ENCODE measurements around the gene HRG. TPM values are rescaled to one million over a fixed set of nuclear protein-coding genes. Genes with fewer than 3 reads are reported as not detected.
"Not testable (repeated sequence)": the region's sequence is repeated elsewhere in the genome, so short reads cannot be mapped to it uniquely, and the experiment has no call there.

HRG gene
- total RNA-seq, 4 donors from 2014 or later, result not detected

- peaks cover 0 to 3% (median 0%) of the 10 kb centered on the region in 4 donors for H3K4me1 ChIP-seq
- DNase-seq (ENCODE audit: extremely low spot score), result no peak
- intact Hi-C loops (cut with DNase I), result no loop called here
- H3K27me3 ChIP-seq, result no peaks in the 10 kb centered on the region
- no peaks in the 10 kb centered on the region for H3K9me3 ChIP-seq
- no peak overlapping the region for H3K4me3 ChIP-seq
- H3K27ac ChIP-seq (replicated peaks in 1 of 4), result no peak overlapping the region
- H3K36me3 ChIP-seq, result no peaks in the 10 kb centered on the region
- no peak for TF ChIP-seq POLR2AphosphoS5 (IDR thresholded peaks at IDR 0.05)
- 86% methylated on average over 3 of the region's 3 CpGs for WGBS
Measured at GRCh38 chr3:186700267-186700666, 34.5 kb downstream of the HRG start.

DNA sequence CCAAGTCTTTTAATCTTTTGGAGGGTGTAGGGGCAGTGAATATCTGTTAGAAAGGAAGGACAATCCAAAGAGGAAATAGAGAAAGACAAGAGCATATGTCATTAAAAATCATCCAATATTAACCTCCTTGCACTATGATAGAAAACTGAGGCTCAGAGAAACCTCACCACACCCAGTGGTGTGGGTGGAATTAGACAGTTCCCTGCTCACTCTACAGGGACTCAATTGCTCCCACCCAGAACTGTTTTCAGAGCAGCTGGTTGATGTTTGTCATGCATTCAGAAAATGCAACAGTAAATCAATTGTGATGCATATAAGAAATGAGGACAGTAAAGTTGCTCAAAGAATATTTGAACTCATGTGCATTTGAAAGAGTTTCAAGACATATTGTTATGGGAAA, 36.6 kb downstream of the HRG start:
- H3K4me3 ChIP-seq; H3K27ac ChIP-seq (replicated peaks in 1 of 4); DNase-seq (ENCODE audit: extremely low spot score); H3K4me1 ChIP-seq; H3K36me3 ChIP-seq; intact Hi-C loops (cut with DNase I); H3K9me3 ChIP-seq; H3K27me3 ChIP-seq: not testable (repeated sequence)

DNA sequence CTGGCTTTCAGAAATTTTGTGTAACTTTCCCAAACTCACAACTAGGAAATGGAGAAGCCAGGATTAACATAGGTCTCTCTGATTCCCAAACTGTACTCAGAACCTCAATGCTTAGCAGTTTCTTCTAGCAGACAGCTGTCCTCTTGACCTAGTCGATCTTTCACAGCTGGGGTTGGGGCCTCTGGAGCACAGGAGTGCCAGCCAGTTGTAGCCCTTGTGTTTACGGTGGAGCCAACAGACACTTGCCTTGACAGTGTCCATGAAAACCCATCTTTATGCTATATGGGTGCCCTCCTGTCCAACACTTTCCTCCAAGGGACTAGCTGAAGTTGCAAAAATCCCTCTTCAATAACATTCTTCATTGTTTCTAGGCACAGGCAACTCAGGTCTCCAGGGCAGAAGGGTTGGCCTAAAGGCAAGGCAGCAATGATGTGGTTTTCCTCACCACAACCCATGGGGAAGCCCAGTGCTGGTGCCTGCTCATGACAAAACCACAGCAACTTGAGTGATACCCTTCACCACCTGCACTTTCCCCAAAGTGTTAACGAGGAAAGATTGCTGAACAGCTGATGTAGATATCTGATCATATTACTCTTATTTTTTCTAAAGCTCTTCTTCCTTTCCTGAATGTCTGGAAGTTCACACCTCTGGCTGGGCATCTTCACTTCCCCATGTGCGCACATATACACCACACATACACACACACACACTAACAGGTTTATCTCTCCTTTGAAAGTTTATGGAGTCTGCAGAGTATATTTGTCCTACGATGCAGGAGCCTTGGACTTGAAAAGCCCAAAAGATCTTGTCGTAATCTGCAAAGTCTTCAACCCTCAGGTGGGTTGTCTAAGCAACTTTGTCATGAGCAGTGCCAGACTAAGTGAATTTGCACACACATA, 40.3 kb downstream of the HRG start:
- no peaks in the 10 kb centered on the region for H3K27me3 ChIP-seq

DNA sequence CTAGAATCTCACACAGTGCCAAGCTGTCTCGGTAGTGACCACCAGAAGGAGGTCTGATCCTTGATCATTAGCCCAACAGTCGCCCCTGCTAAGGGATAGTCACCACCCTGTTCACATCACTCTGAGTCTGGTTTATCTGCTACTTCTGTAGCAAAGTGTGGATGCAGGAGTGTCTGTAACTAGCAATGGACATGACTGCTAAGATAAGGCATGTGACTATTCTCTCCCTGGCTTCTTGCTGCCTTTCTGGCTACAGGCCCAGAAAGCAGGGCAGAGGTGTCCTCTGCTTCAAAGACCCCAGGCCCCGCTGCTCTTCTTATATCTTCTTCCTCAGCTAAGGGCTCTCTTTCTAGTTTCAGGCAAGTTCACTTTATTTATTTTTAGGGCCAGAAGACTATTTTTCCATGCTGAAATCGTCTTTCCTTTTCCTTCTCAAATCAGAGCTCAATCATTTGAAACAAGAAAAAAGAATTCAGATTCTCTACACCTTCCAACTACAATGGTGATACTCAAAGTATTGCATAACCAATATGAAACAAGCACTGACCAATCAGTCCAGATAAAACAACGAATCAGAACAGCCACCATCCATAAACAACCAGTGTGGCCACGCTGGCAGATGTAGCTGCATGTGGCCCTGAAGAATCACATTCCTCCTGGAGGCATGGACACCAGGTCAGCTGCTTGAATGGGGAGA, 43.3 kb downstream of the HRG start:
- WGBS, result 76% methylated on average over 6 of the region's 6 CpGs
- intact Hi-C loops (cut with DNase I), result no loop called here
- no peak overlapping the region for H3K27ac ChIP-seq (replicated peaks in 1 of 4)

More for the DNA sequence above, 40.3 kb downstream of the HRG start:
- TF ChIP-seq POLR2A (IDR thresholded peaks at IDR 0.05; ENCODE audit: low read depth), result no peak
- 78% methylated on average over 6 of the region's 6 CpGs for WGBS
- Histone ChIP-seq H3K27ac (replicated peaks in 1 of 4) (no peak overlapping the region), H3K9me3 (no peaks in the 10 kb centered on the region), H3K4me1 (peaks cover 0 to 2% (median 0%) of the 10 kb centered on the region in 4 donors), H3K36me3 (no peaks in the 10 kb centered on the region), H3K4me3 (no peak overlapping the region)
- DNase-seq (ENCODE audit: extremely low spot score), result peak; percentile 74
- intact Hi-C loops (cut with DNase I), result no loop called here

DNA sequence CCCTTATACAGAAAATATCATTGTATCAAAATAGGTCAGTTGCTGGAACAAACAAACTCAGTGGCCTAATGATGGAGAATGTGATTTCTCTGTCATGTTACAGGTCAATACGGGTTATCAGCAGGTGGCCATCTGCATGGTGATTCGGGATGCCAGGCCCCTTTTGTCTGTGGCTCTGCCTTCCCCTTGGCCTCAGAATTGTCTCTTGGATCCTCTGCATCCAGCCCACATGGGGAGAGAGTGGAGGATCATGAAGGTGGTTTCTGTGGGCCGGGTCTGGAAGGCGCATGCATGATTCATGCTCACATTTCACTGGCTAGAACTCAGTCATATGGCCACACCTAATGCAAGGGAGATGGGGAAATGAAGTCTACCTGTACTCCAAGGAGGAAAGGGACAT, 44.9 kb downstream of the HRG start:
- WGBS, result 91% methylated on average over 3 of the region's 4 CpGs

More for the DNA sequence above, 43.3 kb downstream of the HRG start:
- peak; percentile 64 for DNase-seq (ENCODE audit: extremely low spot score)
- TF ChIP-seq EP300 (IDR thresholded peaks at IDR 0.05) (no peak), POLR2A (IDR thresholded peaks at IDR 0.05; ENCODE audit: low read depth) (no peak), CTCF (IDR thresholded peaks at IDR 0.05) (no peak), POLR2AphosphoS5 (IDR thresholded peaks at IDR 0.05) (no peak)
- Histone ChIP-seq H3K27me3 (no peaks in the 10 kb centered on the region), H3K36me3 (no peaks in the 10 kb centered on the region), H3K4me3 (no peak overlapping the region), H3K9me3 (no peaks in the 10 kb centered on the region), H3K4me1 (no peaks in the 10 kb centered on the region)

DNA sequence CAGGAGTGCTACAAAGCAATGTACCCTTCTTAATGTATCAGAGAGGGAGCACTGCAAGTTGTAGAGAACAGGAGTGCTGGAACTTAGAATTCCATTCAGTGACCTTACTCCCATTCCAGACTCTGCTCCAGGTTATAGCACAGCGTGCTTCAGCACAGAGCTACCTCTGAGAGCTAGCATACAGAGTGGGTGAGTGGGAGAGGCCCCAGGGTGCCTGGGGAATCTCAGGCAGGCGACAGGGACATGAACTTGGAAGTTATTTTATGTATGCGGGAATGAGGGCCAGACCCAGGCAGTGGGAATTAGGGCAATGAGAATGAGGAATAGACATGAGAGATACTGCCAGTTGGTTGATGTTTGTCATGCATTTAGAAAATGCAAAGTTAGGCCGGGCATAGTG, 47.7 kb downstream of the HRG start:
- Histone ChIP-seq H3K27me3 (no peaks in the 10 kb centered on the region), H3K4me3 (no peak overlapping the region), H3K9me3 (no peaks in the 10 kb centered on the region), H3K36me3 (no peaks in the 10 kb centered on the region), H3K27ac (replicated peaks in 1 of 4) (no peak overlapping the region), H3K4me1 (no peaks in the 10 kb centered on the region)
- DNase-seq (ENCODE audit: extremely low spot score), result peak; percentile 39
- 64% methylated on average over 4 of the region's 4 CpGs for WGBS
- intact Hi-C loops (cut with DNase I), result no loop called here
- TF ChIP-seq POLR2AphosphoS5 (IDR thresholded peaks at IDR 0.05), result no peak
- TF ChIP-seq POLR2A (IDR thresholded peaks at IDR 0.05; ENCODE audit: low read depth), result no peak
- no peak for TF ChIP-seq CTCF (IDR thresholded peaks at IDR 0.05)
- TF ChIP-seq EP300 (IDR thresholded peaks at IDR 0.05), result no peak

More for the DNA sequence above, 44.9 kb downstream of the HRG start:
- DNase-seq (ENCODE audit: extremely low spot score), result peak; percentile 74
- H3K4me3 ChIP-seq; intact Hi-C loops (cut with DNase I); H3K27me3 ChIP-seq; H3K4me1 ChIP-seq; H3K9me3 ChIP-seq; H3K27ac ChIP-seq (replicated peaks in 1 of 4); H3K36me3 ChIP-seq: not testable (repeated sequence)

Data from esophagus muscularis mucosa (tissue), 4 donors.